ENCODE measurements around the gene PDE4D. TPM values are rescaled to one million over a fixed set of nuclear protein-coding genes. Genes with fewer than 3 reads are reported as not detected.

Gene PDE4D
- total and polyA plus RNA-seq, 2 of the 4 experiments (the other 2 are of a cell fraction): 1.4 to 7.9 TPM

- no TSS peak for BruUV-seq (replicated peaks)
Observed at GRCh38 chr5:58970766-58971165, 922.8 kb downstream of the PDE4D start.

More at GRCh38 chr5:58970766-58971165, 922.8 kb downstream of the PDE4D start:
- Histone ChIP-seq H2BK120ac (ENCODE audit: low read depth, low read length) (no peak overlapping the region), H3K9ac (ENCODE audit: low read depth, low read length) (no peak overlapping the region), H3K9me1 (ENCODE audit: insufficient read depth, low read length) (no peaks in the 10 kb centered on the region), H3K4me3 (ENCODE audit: insufficient read depth, low read depth, low read length) (no peak overlapping the region), H3K23ac (ENCODE audit: low read depth, low read length) (no peak overlapping the region), H3K4me1 (ENCODE audit: control insufficient read depth, insufficient read depth, low read length) (no peaks in the 10 kb centered on the region), H3K56ac (ENCODE audit: extremely low read depth, insufficient read depth, low read length) (no peak overlapping the region), H2BK20ac (ENCODE audit: low read depth, low read length) (no peak overlapping the region), H2AK5ac (ENCODE audit: low read depth, low read length) (no peak overlapping the region), H3K4ac (ENCODE audit: low read depth, low read length) (no peak overlapping the region), H3K9me3 (ENCODE audit: control insufficient read depth, insufficient read depth, low read length) (no peaks in the 10 kb centered on the region), H4K20me1 (ENCODE audit: insufficient read depth, low read length) (no peaks in the 10 kb centered on the region), H4K5ac (ENCODE audit: low read depth, low read length) (no peak overlapping the region), H3K18ac (ENCODE audit: low read depth, low read length) (no peak overlapping the region), H3K27me3 (ENCODE audit: control insufficient read depth, insufficient read depth, low read length) (peaks cover 2% of the 10 kb centered on the region), H2AK9ac (replicated peaks; ENCODE audit: low read depth, low read length, poor library complexity) (no peak overlapping the region), H2BK15ac (ENCODE audit: low read depth, low read length) (no peak overlapping the region), H3K14ac (replicated peaks; ENCODE audit: low read depth, low read length) (no peak overlapping the region), H4K8ac (ENCODE audit: low read depth in 2 of 2, low read length in 2 of 2) (no peak overlapping the region), H2BK5ac (ENCODE audit: low read depth, low read length, poor library complexity, severe bottlenecking) (no peak overlapping the region), H3K27ac (ENCODE audit: insufficient read depth, low read length) (no peak overlapping the region), H3K36me3 (ENCODE audit: control insufficient read depth, insufficient read depth, low read length) (peaks cover 20% of the 10 kb centered on the region), H4K91ac (ENCODE audit: insufficient read depth, low read depth, low read length) (no peak overlapping the region), H2AFZ (replicated peaks; ENCODE audit: low read length, poor library complexity) (no peak overlapping the region), H3K4me2 (ENCODE audit: low read depth, low read length) (no peak overlapping the region), H3K79me1 (ENCODE audit: low read depth in 1 of 2, low read length in 2 of 2) (no peaks in the 10 kb centered on the region)
- POLR2A ChIA-PET (ENCODE audit: unreplicated experiment): no interaction called here
- intact Hi-C loops (cut with micrococcal nuclease): loop anchor here (5.0 kb wide), 1 partner anchor 1872 kb away; the partner anchor contains the start of gene ELOVL7
- no peak for TF ChIP-seq MXI1 (IDR thresholded peaks at IDR 0.05; ENCODE audit: borderline replicate concordance, low read depth, low read length)
- TF ChIP-seq CEBPB (IDR thresholded peaks at IDR 0.05; ENCODE audit: low read depth, low read length): no peak
- TF ChIP-seq BHLHE40 (IDR thresholded peaks at IDR 0.05; ENCODE audit: low read depth, low read length): no peak
- TF ChIP-seq POLR2A (IDR thresholded peaks at IDR 0.05; ENCODE audit: low read depth, low read length): no peak
- ATAC-seq (ENCODE audit: low read depth) (no peak), DNase-seq (no peak)
- no CpG with 5 or more reads among the region's 2 CpGs for WGBS, 2 experiments (ENCODE audit: extremely low coverage in 2 of 2, insufficient read length in 1 of 2)
- in situ Hi-C loops (cut with MboI; ENCODE audit: low sequenced_read_pairs): no loop called here
- dilution Hi-C loops (cut with HindIII; ENCODE audit: low sequenced_read_pairs, unreplicated experiment): no loop called here
- CTCF ChIA-PET: no interaction called here

Data from IMR-90 (cell line).